Measurements from ENCODE around the gene CTNND2. TPM values are rescaled to one million over a fixed set of nuclear protein-coding genes. Genes with fewer than 3 reads are reported as not detected.
"Not testable (repeated sequence)": the region's sequence is repeated elsewhere in the genome, so short reads cannot be mapped to it uniquely, and the experiment has no call there.

Gene CTNND2
- total and polyA plus RNA-seq, 4 donors, result 0.03 to 1.0 (median 0.27) TPM

- 60 to 65% methylated on average over 12 of the region's 12 CpGs for WGBS, 2 donors
- H3K4me1 ChIP-seq (ENCODE audit: control insufficient read depth in 1 of 2, insufficient read depth in 2 of 2, low read length in 2 of 2), result no peaks in the 10 kb centered on the region
These were observed 829.0 kb downstream of the CTNND2 start for GRCh38 chr5:11075035-11075805.

GRCh38 chr5:11072568-11072967 lies 831.7 kb downstream of the CTNND2 start:
- no peaks in the 10 kb centered on the region for H3K4me1 ChIP-seq (ENCODE audit: control insufficient read depth in 1 of 2, insufficient read depth in 2 of 2, low read length in 2 of 2)
- H3K27me3 ChIP-seq (ENCODE audit: control insufficient read depth in 1 of 2, insufficient read depth in 2 of 2, low read length in 1 of 2), result no peaks in the 10 kb centered on the region
- no peak overlapping the region for H3K27ac ChIP-seq (ENCODE audit: low read depth in 1 of 2, low read length in 2 of 2)
- intact Hi-C loops (cut with DNase I), result no loop called here
- no peak for ATAC-seq (ENCODE audit: low FRiP score)
- no peaks in the 10 kb centered on the region for H3K9me3 ChIP-seq (ENCODE audit: control insufficient read depth, low read length)
- no peaks in the 10 kb centered on the region for H3K36me3 ChIP-seq (ENCODE audit: control insufficient read depth in 1 of 2, insufficient read depth in 2 of 2, low read length in 1 of 2)
- no peak overlapping the region for H3K4me3 ChIP-seq (ENCODE audit: low read length in 2 of 2)
- DNase-seq, result no peak
- 67 to 90% methylated on average over 5 of the region's 5 CpGs for WGBS, 2 donors

More at GRCh38 chr5:11075035-11075805, 829.0 kb downstream of the CTNND2 start:
- peaks cover 4% of the 10 kb centered on the region for H3K9me3 ChIP-seq (ENCODE audit: control insufficient read depth, low read length)
- no peaks in the 10 kb centered on the region for H3K27me3 ChIP-seq (ENCODE audit: control insufficient read depth in 1 of 2, insufficient read depth in 2 of 2, low read length in 1 of 2)
- ATAC-seq (ENCODE audit: low FRiP score) (no peak), DNase-seq (no peak)
- no peak overlapping the region for H3K4me3 ChIP-seq (ENCODE audit: low read length in 2 of 2)
- H3K36me3 ChIP-seq (ENCODE audit: control insufficient read depth in 1 of 2, insufficient read depth in 2 of 2, low read length in 1 of 2), result no peaks in the 10 kb centered on the region
- H3K27ac ChIP-seq (ENCODE audit: low read depth in 1 of 2, low read length in 2 of 2), result no peak overlapping the region
- intact Hi-C loops (cut with DNase I), result no loop called here

- Histone ChIP-seq H3K27me3 (ENCODE audit: control insufficient read depth in 1 of 2, insufficient read depth in 2 of 2, low read length in 1 of 2) (no peaks in the 10 kb centered on the region), H3K9me3 (ENCODE audit: control insufficient read depth, low read length) (peaks cover 2% of the 10 kb centered on the region), H3K36me3 (ENCODE audit: control insufficient read depth in 1 of 2, insufficient read depth in 2 of 2, low read length in 1 of 2) (no peaks in the 10 kb centered on the region), H3K4me3 (ENCODE audit: low read length in 2 of 2) (no peak overlapping the region), H3K27ac (ENCODE audit: low read depth in 1 of 2, low read length in 2 of 2) (no peak overlapping the region), H3K4me1 (ENCODE audit: control insufficient read depth in 1 of 2, insufficient read depth in 2 of 2, low read length in 2 of 2) (no peaks in the 10 kb centered on the region)
- ATAC-seq (ENCODE audit: low FRiP score), result no peak
- WGBS, 2 donors, result 78 to 79% methylated on average over 1 of the region's 1 CpG
- DNase-seq, result no peak
- intact Hi-C loops (cut with DNase I), result no loop called here
These were observed 832.2 kb downstream of the CTNND2 start for GRCh38 chr5:11072076-11072475.

- ATAC-seq (ENCODE audit: low FRiP score), result no peak
- WGBS, 2 donors, result 61 to 66% methylated on average over 3 of the region's 3 CpGs
- peaks cover 2% of the 10 kb centered on the region for H3K9me3 ChIP-seq (ENCODE audit: control insufficient read depth, low read length)
- DNase-seq, result no peak
- no peaks in the 10 kb centered on the region for H3K4me1 ChIP-seq (ENCODE audit: control insufficient read depth in 1 of 2, insufficient read depth in 2 of 2, low read length in 2 of 2)
- intact Hi-C loops (cut with DNase I), result no loop called here
- peaks cover 0 to 1% of the 10 kb centered on the region in 2 donors for H3K27me3 ChIP-seq (ENCODE audit: control insufficient read depth in 1 of 2, insufficient read depth in 2 of 2, low read length in 1 of 2)
- no peak overlapping the region for H3K4me3 ChIP-seq (ENCODE audit: low read length in 2 of 2)
- H3K27ac ChIP-seq (ENCODE audit: low read depth in 1 of 2, low read length in 2 of 2), result no peak overlapping the region
- no peaks in the 10 kb centered on the region for H3K36me3 ChIP-seq (ENCODE audit: control insufficient read depth in 1 of 2, insufficient read depth in 2 of 2, low read length in 1 of 2)
These were observed 835.2 kb downstream of the CTNND2 start for GRCh38 chr5:11069041-11069440.

- 86 to 88% methylated on average over 1 of the region's 1 CpG for WGBS, 2 donors
These were observed 838.5 kb downstream of the CTNND2 start for GRCh38 chr5:11065723-11066122.

GRCh38 chr5:11064763-11065450 lies 839.3 kb downstream of the CTNND2 start:
- no peak overlapping the region for H3K27ac ChIP-seq (ENCODE audit: low read depth in 1 of 2, low read length in 2 of 2)
- H3K9me3 ChIP-seq (ENCODE audit: control insufficient read depth, low read length), result peaks cover 2% of the 10 kb centered on the region
- no peak for DNase-seq
- H3K27me3 ChIP-seq (ENCODE audit: control insufficient read depth in 1 of 2, insufficient read depth in 2 of 2, low read length in 1 of 2), result peaks cover 0 to 1% of the 10 kb centered on the region in 2 donors
- 76 to 78% methylated on average over 4 of the region's 4 CpGs for WGBS, 2 donors
- H3K36me3 ChIP-seq (ENCODE audit: control insufficient read depth in 1 of 2, insufficient read depth in 2 of 2, low read length in 1 of 2), result no peaks in the 10 kb centered on the region
- no peak overlapping the region for H3K4me3 ChIP-seq (ENCODE audit: low read length in 2 of 2)
- intact Hi-C loops (cut with DNase I), result no loop called here
- no peaks in the 10 kb centered on the region for H3K4me1 ChIP-seq (ENCODE audit: control insufficient read depth in 1 of 2, insufficient read depth in 2 of 2, low read length in 2 of 2)
- no peak for ATAC-seq (ENCODE audit: low FRiP score)

More at GRCh38 chr5:11065723-11066122, 838.5 kb downstream of the CTNND2 start:
- H3K4me3 ChIP-seq (ENCODE audit: low read length in 2 of 2); H3K27me3 ChIP-seq (ENCODE audit: control insufficient read depth in 1 of 2, insufficient read depth in 2 of 2, low read length in 1 of 2); intact Hi-C loops (cut with DNase I); DNase-seq; H3K4me1 ChIP-seq (ENCODE audit: control insufficient read depth in 1 of 2, insufficient read depth in 2 of 2, low read length in 2 of 2); H3K36me3 ChIP-seq (ENCODE audit: control insufficient read depth in 1 of 2, insufficient read depth in 2 of 2, low read length in 1 of 2); H3K9me3 ChIP-seq (ENCODE audit: control insufficient read depth, low read length); H3K27ac ChIP-seq (ENCODE audit: low read depth in 1 of 2, low read length in 2 of 2); ATAC-seq (ENCODE audit: low FRiP score): not testable (repeated sequence)

GRCh38 chr5:11062397-11062796 lies 841.8 kb downstream of the CTNND2 start:
- no peaks in the 10 kb centered on the region for H3K4me1 ChIP-seq (ENCODE audit: control insufficient read depth in 1 of 2, insufficient read depth in 2 of 2, low read length in 2 of 2)
- no peaks in the 10 kb centered on the region for H3K36me3 ChIP-seq (ENCODE audit: control insufficient read depth in 1 of 2, insufficient read depth in 2 of 2, low read length in 1 of 2)
- H3K9me3 ChIP-seq (ENCODE audit: control insufficient read depth, low read length), result peaks cover 3% of the 10 kb centered on the region
- 4 to 6% methylated on average over 7 of the region's 7 CpGs for WGBS, 2 donors
- intact Hi-C loops (cut with DNase I), result no loop called here
- H3K27ac ChIP-seq (ENCODE audit: low read depth in 1 of 2, low read length in 2 of 2), result no peak overlapping the region
- no peak overlapping the region for H3K4me3 ChIP-seq (ENCODE audit: low read length in 2 of 2)
- DNase-seq, result no peak
- ATAC-seq (ENCODE audit: low FRiP score), result no peak
- H3K27me3 ChIP-seq (ENCODE audit: control insufficient read depth in 1 of 2, insufficient read depth in 2 of 2, low read length in 1 of 2), result peaks cover 0 to 3% of the 10 kb centered on the region in 2 donors

- peaks cover 1% of the 10 kb centered on the region for H3K9me3 ChIP-seq (ENCODE audit: control insufficient read depth, low read length)
- no peak overlapping the region for H3K4me3 ChIP-seq (ENCODE audit: low read length in 2 of 2)
- WGBS, 2 donors, result 82 to 91% methylated on average over 2 of the region's 2 CpGs
- DNase-seq, result no peak
- no peak overlapping the region for H3K27ac ChIP-seq (ENCODE audit: low read depth in 1 of 2, low read length in 2 of 2)
- H3K4me1 ChIP-seq (ENCODE audit: control insufficient read depth in 1 of 2, insufficient read depth in 2 of 2, low read length in 2 of 2), result no peaks in the 10 kb centered on the region
- no peak for ATAC-seq (ENCODE audit: low FRiP score)
- no peaks in the 10 kb centered on the region for H3K36me3 ChIP-seq (ENCODE audit: control insufficient read depth in 1 of 2, insufficient read depth in 2 of 2, low read length in 1 of 2)
- peaks cover 0 to 1% of the 10 kb centered on the region in 2 donors for H3K27me3 ChIP-seq (ENCODE audit: control insufficient read depth in 1 of 2, insufficient read depth in 2 of 2, low read length in 1 of 2)
- intact Hi-C loops (cut with DNase I), result no loop called here
These were observed 847.7 kb downstream of the CTNND2 start for GRCh38 chr5:11056560-11056959.

GRCh38 chr5:11054014-11054413 lies 850.2 kb downstream of the CTNND2 start:
- Histone ChIP-seq H3K4me1 (ENCODE audit: control insufficient read depth in 1 of 2, insufficient read depth in 2 of 2, low read length in 2 of 2) (no peaks in the 10 kb centered on the region), H3K27ac (ENCODE audit: low read depth in 1 of 2, low read length in 2 of 2) (no peak overlapping the region), H3K27me3 (ENCODE audit: control insufficient read depth in 1 of 2, insufficient read depth in 2 of 2, low read length in 1 of 2) (peaks cover 0 to 1% of the 10 kb centered on the region in 2 donors), H3K9me3 (ENCODE audit: control insufficient read depth, low read length) (peaks cover 1% of the 10 kb centered on the region), H3K4me3 (ENCODE audit: low read length in 2 of 2) (no peak overlapping the region), H3K36me3 (ENCODE audit: control insufficient read depth in 1 of 2, insufficient read depth in 2 of 2, low read length in 1 of 2) (no peaks in the 10 kb centered on the region)
- intact Hi-C loops (cut with DNase I), result no loop called here
- ATAC-seq (ENCODE audit: low FRiP score), result no peak
- no peak for DNase-seq
- WGBS, 2 donors, result 80 to 85% methylated on average over 3 of the region's 3 CpGs
